ENCODE measurements around the gene ISOC2.
"Not testable (repeated sequence)": the region's sequence is repeated elsewhere in the genome, so short reads cannot be mapped to it uniquely, and the experiment has no call there.

ISOC2 gene

GRCh38 chr19:55440411-55441105, 20.9 kb downstream of the ISOC2 start:
- DNase-seq (ENCODE audit: low spot score) = peak; percentile 77

- DNase-seq (ENCODE audit: low spot score) = no peak
These were observed 22.4 kb downstream of the ISOC2 start for GRCh38 chr19:55439052-55439451.

- no peak for DNase-seq (ENCODE audit: low spot score)
These were observed 24.0 kb downstream of the ISOC2 start for GRCh38 chr19:55437410-55437809.

- no peak for DNase-seq (ENCODE audit: low spot score)
These were observed 24.6 kb downstream of the ISOC2 start for GRCh38 chr19:55436847-55437246.

- DNase-seq (ENCODE audit: low spot score) = no peak
These were observed 26.4 kb downstream of the ISOC2 start for GRCh38 chr19:55435020-55435419.

DNA sequence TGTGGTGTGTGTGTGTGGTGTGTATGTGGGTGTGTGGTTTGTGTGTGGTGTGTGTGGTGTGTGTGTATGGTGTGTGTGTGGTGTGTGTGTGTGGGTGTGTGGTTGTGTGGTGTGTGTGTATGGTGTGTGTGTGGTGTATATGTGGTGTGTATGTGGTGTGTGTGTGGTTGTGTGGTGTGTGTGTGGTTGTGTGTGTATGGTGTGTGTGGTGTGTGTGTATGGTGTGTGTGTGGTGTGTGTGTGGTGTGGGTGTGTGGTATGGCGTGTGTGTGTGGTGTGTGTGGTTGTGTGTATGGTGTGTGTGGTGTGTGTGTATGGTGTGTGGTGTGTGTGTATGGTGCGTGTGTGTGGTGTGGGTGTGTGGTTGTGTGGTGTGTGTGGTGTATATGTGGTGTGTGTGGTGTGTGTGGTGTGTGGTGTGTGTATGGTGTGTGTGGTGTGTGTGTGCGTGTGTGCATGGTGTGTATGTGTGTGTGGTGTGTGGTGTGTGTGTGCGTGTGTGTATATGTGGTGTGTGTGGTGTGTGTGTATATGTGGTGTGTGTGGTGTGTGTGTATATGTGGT, 27.0 kb downstream of the ISOC2 start:
- no peak for DNase-seq (ENCODE audit: low spot score)

DNA sequence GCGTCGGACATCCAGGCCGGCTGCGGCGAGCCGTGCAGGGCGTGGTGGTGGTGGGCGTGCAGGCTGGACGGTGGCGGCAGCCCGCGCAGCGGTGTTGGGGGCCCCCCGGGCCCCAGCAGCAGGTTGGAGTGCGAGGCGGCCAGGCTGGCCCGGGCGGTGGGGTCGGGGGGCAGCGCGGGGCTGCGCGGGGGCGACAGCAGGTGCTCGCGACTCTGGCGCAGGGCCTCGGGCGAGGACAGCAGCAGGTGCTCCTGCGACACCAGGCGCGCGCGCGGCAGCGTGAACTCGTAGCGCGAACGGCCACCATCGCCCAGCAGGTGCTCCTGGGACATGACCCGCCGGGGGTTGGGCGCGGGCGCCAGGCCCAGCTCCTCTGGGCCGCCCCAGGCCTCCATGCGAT, 28.1 kb downstream of the ISOC2 start:
- peak; percentile 45 for DNase-seq (ENCODE audit: low spot score)

DNA sequence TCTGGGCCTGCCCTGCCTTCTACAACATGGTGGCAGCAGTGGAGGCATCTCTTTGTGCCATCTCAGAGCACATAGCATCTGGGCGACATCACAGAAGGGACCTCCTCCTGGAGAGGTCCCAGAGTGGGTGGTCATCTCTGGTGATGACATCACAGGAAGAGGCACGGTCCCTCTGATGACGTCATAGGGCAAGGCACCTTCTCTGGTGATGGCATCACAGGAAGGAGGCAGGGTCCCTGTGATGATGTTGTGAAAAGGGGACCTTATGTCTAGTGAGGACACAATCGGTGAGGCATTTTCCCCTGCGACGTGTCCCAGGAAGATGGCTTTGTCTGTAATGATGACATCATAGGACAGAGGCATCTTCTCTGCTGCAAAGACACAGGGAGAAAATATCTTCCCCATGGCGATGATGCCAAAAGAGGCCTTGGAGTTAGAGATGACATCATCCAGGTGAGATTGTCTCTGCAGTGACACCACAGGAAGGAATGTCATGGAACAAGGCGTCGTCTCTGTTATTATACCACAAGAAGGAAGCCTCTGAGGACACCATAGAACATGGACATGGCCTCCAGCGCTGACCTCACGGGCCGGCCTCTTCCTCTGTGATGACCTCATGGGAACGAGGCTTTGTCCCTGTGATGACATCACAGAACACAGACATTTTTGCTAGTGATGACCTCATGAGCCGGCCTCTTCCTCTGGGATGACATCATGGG, 29.0 kb downstream of the ISOC2 start:
- DNase-seq (ENCODE audit: low spot score) = no peak

GRCh38 chr19:55431183-55431582, 30.3 kb downstream of the ISOC2 start:
- no peak for DNase-seq (ENCODE audit: low spot score)

DNA sequence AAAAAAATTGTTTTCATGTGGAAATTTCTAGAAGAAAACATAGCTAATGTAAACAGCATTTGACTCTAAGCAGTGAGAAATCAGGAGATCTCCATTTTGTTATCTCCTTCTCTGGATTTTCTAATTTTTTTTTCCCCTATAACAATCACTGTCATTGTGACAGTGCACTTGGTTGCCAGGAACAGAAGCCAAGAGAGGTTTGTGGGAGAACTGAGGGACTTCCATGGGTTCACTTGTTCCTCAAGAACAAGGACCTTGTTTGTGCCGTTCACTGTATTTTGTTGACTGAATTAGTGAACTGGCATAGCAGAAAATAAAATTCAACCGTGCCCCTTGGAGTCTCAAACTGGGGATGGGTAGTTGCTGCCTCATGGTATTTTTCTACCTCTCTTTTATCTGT, 35.4 kb downstream of the ISOC2 start:
- no peak for DNase-seq (ENCODE audit: low spot score)

DNA sequence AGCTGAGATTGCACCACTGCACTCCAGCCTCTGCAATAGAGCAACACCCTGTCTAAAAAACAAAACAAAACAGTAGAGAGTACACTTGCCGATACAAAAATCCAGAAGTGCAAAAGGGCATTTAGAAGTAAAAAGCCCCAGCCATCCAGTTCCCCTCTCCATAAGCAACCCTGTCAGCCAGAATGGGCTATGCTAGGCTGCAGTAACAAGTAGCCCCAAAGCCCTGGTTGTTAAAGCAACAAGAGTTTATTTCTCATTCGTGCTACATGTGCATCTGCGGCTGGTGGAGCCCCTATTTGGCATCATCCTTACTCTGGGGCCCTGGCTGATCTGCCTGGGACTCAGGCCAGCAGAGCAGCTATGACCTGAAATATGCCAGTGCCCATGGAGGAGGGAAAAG, 36.9 kb downstream of the ISOC2 start:
- no peak for DNase-seq (ENCODE audit: low spot score)

DNA sequence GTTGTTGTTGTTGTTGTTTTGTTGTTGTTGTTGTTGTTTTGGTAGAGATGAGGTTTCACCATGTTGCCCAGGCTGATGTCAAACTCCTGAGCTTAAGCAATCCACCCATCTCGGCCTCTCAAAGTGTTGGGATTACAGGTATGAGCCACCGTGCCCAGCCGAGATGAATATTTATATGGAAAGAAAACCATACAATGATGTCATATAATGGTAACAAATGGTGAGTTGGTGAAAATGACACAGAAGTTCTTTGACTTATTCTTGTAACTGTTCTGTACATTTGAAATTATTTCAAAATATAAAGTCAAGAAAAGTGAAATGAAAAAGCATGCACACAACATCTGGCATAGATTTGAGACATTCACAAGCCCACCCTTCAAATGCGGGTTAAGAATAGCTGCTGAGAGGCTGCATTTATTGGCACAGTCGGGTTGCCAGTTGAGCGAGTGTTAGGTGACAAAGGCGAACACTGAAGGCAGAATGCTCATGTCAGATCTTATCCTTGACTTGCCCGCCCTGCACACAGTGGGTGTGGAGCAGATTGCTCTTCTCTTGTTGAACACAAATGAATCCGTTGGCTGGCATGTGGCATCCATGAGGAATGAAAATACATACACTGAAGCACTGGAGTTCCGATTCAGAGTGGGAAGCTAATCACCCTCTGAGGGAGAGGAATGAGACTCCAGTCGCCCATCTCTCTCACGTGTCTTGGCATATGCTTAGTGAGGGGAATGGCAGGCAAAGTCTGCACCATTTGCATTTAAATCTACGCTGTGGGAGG, 38.0 kb downstream of the ISOC2 start:
- no peak for DNase-seq (ENCODE audit: low spot score)

- DNase-seq (ENCODE audit: low spot score) = not testable (repeated sequence)
These were observed 40.2 kb downstream of the ISOC2 start for GRCh38 chr19:55421281-55421680.

GRCh38 chr19:55419624-55420236, 41.7 kb downstream of the ISOC2 start:
- no peak for DNase-seq (ENCODE audit: low spot score)

DNA sequence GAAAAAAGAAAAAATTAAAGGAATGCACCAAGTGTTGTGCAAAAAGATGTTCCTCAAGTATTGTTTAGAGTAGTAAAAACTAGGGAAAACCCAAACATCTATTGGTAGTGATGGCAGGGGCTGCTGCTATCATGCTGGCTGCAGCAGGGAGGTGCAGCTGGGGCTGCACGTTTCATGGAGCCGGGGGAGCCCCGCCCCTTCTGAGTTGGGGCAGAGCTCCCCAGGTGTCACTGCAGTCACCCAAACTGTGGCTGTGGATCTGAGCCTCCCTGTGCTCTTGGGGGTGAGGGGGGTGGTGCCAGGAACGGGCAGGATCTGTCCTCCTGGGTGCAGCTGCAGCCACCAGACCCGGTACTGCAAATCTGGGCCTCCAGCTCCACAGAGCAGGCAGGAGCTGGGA, 42.3 kb downstream of the ISOC2 start:
- DNase-seq (ENCODE audit: low spot score) = no peak

GRCh38 chr19:55418185-55418584, 43.3 kb downstream of the ISOC2 start:
- DNase-seq (ENCODE audit: low spot score) = peak; percentile 86

GRCh38 chr19:55410168-55410567, 51.3 kb downstream of the ISOC2 start:
- no peak for DNase-seq (ENCODE audit: low spot score)

GRCh38 chr19:55409179-55409578, 52.3 kb downstream of the ISOC2 start:
- not testable (repeated sequence) for DNase-seq (ENCODE audit: low spot score)

GRCh38 chr19:55408533-55408872, 52.9 kb downstream of the ISOC2 start:
- no peak for DNase-seq (ENCODE audit: low spot score)

DNA sequence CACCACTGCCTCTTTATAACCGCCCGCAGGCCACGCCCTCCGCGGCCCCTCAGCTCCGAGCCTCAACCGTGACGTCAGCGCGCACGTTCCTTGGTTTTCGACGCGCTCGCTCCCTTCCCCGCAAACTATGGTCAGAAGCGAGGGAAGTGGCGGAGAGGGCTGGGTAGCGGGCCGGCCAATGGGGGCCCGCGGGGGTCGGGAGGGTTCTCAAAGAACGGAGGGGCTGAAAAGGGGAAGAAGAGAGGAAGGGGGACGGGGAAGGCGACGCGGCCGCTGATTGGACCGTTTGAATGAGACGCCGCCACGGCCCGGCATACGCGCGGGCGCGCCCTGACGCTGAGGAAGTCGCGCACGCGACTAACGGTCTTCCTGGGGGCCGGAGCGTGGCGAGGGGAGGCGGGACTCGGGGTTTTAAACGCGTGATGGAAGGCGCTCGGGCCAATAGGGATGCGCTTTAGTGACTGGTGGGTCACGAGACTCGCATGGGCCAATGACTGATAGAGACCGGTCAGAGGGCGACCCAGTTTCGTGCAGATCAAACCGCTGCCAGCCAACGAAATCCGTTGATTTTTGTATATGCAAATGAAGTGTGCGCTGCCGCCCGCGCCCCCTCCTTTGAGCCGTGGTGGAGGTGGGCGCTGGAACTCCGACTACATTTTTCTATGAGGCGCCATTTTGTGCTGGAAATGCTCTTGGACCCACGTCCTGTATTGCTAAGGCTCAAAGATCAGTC, 53.5 kb downstream of the ISOC2 start:
- DNase-seq (ENCODE audit: low spot score) = peak; percentile 99

DNA sequence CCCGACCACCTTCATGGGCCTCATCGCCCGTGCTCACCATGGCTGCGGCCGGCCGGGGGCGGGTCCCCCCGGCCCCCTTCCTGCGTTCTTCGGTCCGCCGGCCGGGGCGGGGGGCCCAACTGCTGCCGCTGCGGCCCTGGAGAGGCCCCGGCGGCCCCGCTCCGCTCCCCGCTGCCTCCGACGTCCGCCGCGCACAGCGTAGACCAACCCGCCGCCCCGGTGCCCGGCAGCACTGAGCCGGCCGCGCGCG, 54.0 kb downstream of the ISOC2 start, which contains the start of gene UBE2S:
TSS of gene UBE2S (minus strand) at position 239 of the 250 bp plus-strand sequence. CDS start at position 40, 199 bp downstream.
- not testable (repeated sequence) for DNase-seq (ENCODE audit: low spot score)

Measured in D341Med (cell line).